ENCODE results near the gene AOX1.

AOX1 gene

DNA sequence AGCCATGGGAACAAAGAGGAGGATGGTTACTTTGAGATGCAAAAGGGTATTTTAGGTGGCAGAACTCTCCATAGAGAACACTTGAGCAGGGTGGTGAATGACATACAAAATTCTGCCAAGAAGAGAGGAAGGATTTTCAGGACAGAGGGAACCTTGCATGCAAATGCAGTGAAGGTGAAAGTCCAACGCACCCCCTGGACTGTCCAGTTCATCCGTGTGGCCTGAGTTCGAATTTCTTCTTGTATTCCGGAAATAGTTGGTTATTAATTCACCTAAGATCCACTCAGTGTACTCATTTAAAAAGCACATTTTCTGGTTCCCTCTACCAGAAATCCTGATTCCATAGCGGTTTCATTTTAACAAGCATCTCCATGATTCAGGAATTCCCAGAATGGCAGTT is 5.5 kb downstream of the AOX1 start:
- Histone ChIP-seq H3K4me1 (ENCODE audit: control insufficient read depth, low read length) (no peaks in the 10 kb centered on the region), H3K36me3 (ENCODE audit: control insufficient read depth, low read length) (no peaks in the 10 kb centered on the region), H3K4me3 (ENCODE audit: low read length) (no peak overlapping the region), H3K9me2 (replicated peaks; ENCODE audit: control insufficient read depth, low read length) (no peaks in the 10 kb centered on the region), H3K4me2 (ENCODE audit: low read length) (no peak overlapping the region), H3F3A (ENCODE audit: control insufficient read depth, insufficient read depth) (no peaks in the 10 kb centered on the region), H3K27ac (ENCODE audit: low read depth, low read length) (no peak overlapping the region), H3K27me3 (ENCODE audit: control insufficient read depth, low read length) (peaks cover 25% of the 10 kb centered on the region), H3K79me2 (ENCODE audit: control insufficient read depth, low read length) (no peaks in the 10 kb centered on the region), H4K20me1 (ENCODE audit: control insufficient read depth, insufficient read depth, low read depth, low read length) (no peaks in the 10 kb centered on the region), H3K9me3 (ENCODE audit: control insufficient read depth, insufficient read depth, low read length) (no peaks in the 10 kb centered on the region)
- TF ChIP-seq EZH2phosphoT487 (IDR thresholded peaks at IDR 0.05; ENCODE audit: borderline replicate concordance, low read length) (no peak), CTCF (IDR thresholded peaks at IDR 0.05; ENCODE audit: low read depth, low read length, poor library complexity, severe bottlenecking) (no peak)

GRCh38 chr2:200592406-200593075 is 6.7 kb downstream of the AOX1 start:
- no peaks in the 10 kb centered on the region for H3K36me3 ChIP-seq (ENCODE audit: control insufficient read depth, low read length)
- no peak overlapping the region for H3K4me3 ChIP-seq (ENCODE audit: low read length)
- TF ChIP-seq EZH2phosphoT487 (IDR thresholded peaks at IDR 0.05; ENCODE audit: borderline replicate concordance, low read length), result no peak
- no peak for TF ChIP-seq CTCF (IDR thresholded peaks at IDR 0.05; ENCODE audit: low read depth, low read length, poor library complexity, severe bottlenecking)
- H3K79me2 ChIP-seq (ENCODE audit: control insufficient read depth, low read length), result no peaks in the 10 kb centered on the region
- no peaks in the 10 kb centered on the region for H3K9me2 ChIP-seq (replicated peaks; ENCODE audit: control insufficient read depth, low read length)
- H3K4me1 ChIP-seq (ENCODE audit: control insufficient read depth, low read length), result no peaks in the 10 kb centered on the region
- no peaks in the 10 kb centered on the region for H3F3A ChIP-seq (ENCODE audit: control insufficient read depth, insufficient read depth)
- peaks cover 31% of the 10 kb centered on the region for H3K27me3 ChIP-seq (ENCODE audit: control insufficient read depth, low read length)
- H3K4me2 ChIP-seq (ENCODE audit: low read length), result no peak overlapping the region
- H4K20me1 ChIP-seq (ENCODE audit: control insufficient read depth, insufficient read depth, low read depth, low read length), result no peaks in the 10 kb centered on the region
- H3K9me3 ChIP-seq (ENCODE audit: control insufficient read depth, insufficient read depth, low read length), result no peaks in the 10 kb centered on the region
- no peak overlapping the region for H3K27ac ChIP-seq (ENCODE audit: low read depth, low read length)

- H3K4me3 ChIP-seq (ENCODE audit: low read length), result no peak overlapping the region
- H3K79me2 ChIP-seq (ENCODE audit: control insufficient read depth, low read length), result no peaks in the 10 kb centered on the region
Measured at GRCh38 chr2:200593905-200594304, 8.1 kb downstream of the AOX1 start.

More at GRCh38 chr2:200593905-200594304, 8.1 kb downstream of the AOX1 start:
- no peaks in the 10 kb centered on the region for H4K20me1 ChIP-seq (ENCODE audit: control insufficient read depth, insufficient read depth, low read depth, low read length)
- H3K4me1 ChIP-seq (ENCODE audit: control insufficient read depth, low read length), result no peaks in the 10 kb centered on the region
- no peaks in the 10 kb centered on the region for H3K36me3 ChIP-seq (ENCODE audit: control insufficient read depth, low read length)
- TF ChIP-seq CTCF (IDR thresholded peaks at IDR 0.05; ENCODE audit: low read depth, low read length, poor library complexity, severe bottlenecking) (no peak), EZH2phosphoT487 (IDR thresholded peaks at IDR 0.05; ENCODE audit: borderline replicate concordance, low read length) (no peak)
- H3K4me2 ChIP-seq (ENCODE audit: low read length), result no peak overlapping the region
- no peaks in the 10 kb centered on the region for H3K9me2 ChIP-seq (replicated peaks; ENCODE audit: control insufficient read depth, low read length)
- H3K9me3 ChIP-seq (ENCODE audit: control insufficient read depth, insufficient read depth, low read length), result no peaks in the 10 kb centered on the region
- no peaks in the 10 kb centered on the region for H3F3A ChIP-seq (ENCODE audit: control insufficient read depth, insufficient read depth)
- peaks cover 31% of the 10 kb centered on the region for H3K27me3 ChIP-seq (ENCODE audit: control insufficient read depth, low read length)
- no peak overlapping the region for H3K27ac ChIP-seq (ENCODE audit: low read depth, low read length)
